NCI-H1092 (cell line): Measurements from ENCODE around the gene NLRC5.
"Not testable (repeated sequence)": the region's sequence is repeated elsewhere in the genome, so short reads cannot be mapped to it uniquely, and the experiment has no call there.

ENCODE experiments used
- DNase-seq: peaks from one replicate; lab custom pipeline; 2025; lab: John Stamatoyannopoulos, UW

The NLRC5 gene

GRCh38 chr16:56981729-56982271, 7.6 kb upstream of the NLRC5 start:
- DNase-seq: no peak

GRCh38 chr16:56982695-56983094, 6.7 kb upstream of the NLRC5 start:
- no peak for DNase-seq

- no peak for DNase-seq
Measured at GRCh38 chr16:56983211-56983751, 6.1 kb upstream of the NLRC5 start.

GRCh38 chr16:56984639-56985038, 4.7 kb upstream of the NLRC5 start:
- DNase-seq: no peak

- DNase-seq: no peak
Measured at GRCh38 chr16:56985288-56985961, 3.9 kb upstream of the NLRC5 start.

- no peak for DNase-seq
Measured at GRCh38 chr16:56985962-56986360, 3.4 kb upstream of the NLRC5 start.

GRCh38 chr16:56986361-56986760, 3.0 kb upstream of the NLRC5 start:
- no peak for DNase-seq

GRCh38 chr16:56986908-56987307, 2.4 kb upstream of the NLRC5 start:
- DNase-seq: not testable (repeated sequence)

- no peak for DNase-seq
Measured at GRCh38 chr16:56987692-56988091, 1.7 kb upstream of the NLRC5 start.

- no peak for DNase-seq
Measured at GRCh38 chr16:56988161-56988947, 1.0 kb upstream of the NLRC5 start.

- no peak for DNase-seq
Measured at GRCh38 chr16:56989988-56990387, 631 bp downstream of the NLRC5 start.

- no peak for DNase-seq
Measured at GRCh38 chr16:56990407-56991286, 1.3 kb downstream of the NLRC5 start.

- not testable (repeated sequence) for DNase-seq
Measured at GRCh38 chr16:56992431-56992830, 3.1 kb downstream of the NLRC5 start.

GRCh38 chr16:56993204-56993603, 3.8 kb downstream of the NLRC5 start:
- DNase-seq: no peak

GRCh38 chr16:56994311-56994710, 5.0 kb downstream of the NLRC5 start:
- DNase-seq: no peak

- no peak for DNase-seq
Measured at GRCh38 chr16:56995136-56995805, 5.9 kb downstream of the NLRC5 start.

- no peak for DNase-seq
Measured at GRCh38 chr16:56997264-56997663, 7.9 kb downstream of the NLRC5 start.

- no peak for DNase-seq
Measured at GRCh38 chr16:56997931-56998330, 8.6 kb downstream of the NLRC5 start.

GRCh38 chr16:56998352-56998751, 9.0 kb downstream of the NLRC5 start:
- no peak for DNase-seq

- no peak for DNase-seq
Measured at GRCh38 chr16:56998861-56999260, 9.5 kb downstream of the NLRC5 start.
